ENCODE measurements around the gene RESF1. TPM values are rescaled to one million over a fixed set of nuclear protein-coding genes. Genes with fewer than 3 reads are reported as not detected.

Gene RESF1
- total and polyA plus RNA-seq, 11 donors = 9.5 to 42.8 (median 22.8) TPM

GRCh38 chr12:31922341-31923062 lies 36.7 kb upstream of the RESF1 start:
- Histone ChIP-seq H3K4me1 (no peaks in the 10 kb centered on the region), H3K27me3 (no peaks in the 10 kb centered on the region), H3K9me3 (peaks cover 0 to 32% (median 16%) of the 10 kb centered on the region in 12 donors), H3K27ac (no peak overlapping the region), H3K36me3 (no peaks in the 10 kb centered on the region), H3K4me3 (no peak overlapping the region)
- no peak for ATAC-seq
- TF ChIP-seq POLR2A (IDR thresholded peaks at IDR 0.05) = no peak
- TF ChIP-seq, protein P1, sequence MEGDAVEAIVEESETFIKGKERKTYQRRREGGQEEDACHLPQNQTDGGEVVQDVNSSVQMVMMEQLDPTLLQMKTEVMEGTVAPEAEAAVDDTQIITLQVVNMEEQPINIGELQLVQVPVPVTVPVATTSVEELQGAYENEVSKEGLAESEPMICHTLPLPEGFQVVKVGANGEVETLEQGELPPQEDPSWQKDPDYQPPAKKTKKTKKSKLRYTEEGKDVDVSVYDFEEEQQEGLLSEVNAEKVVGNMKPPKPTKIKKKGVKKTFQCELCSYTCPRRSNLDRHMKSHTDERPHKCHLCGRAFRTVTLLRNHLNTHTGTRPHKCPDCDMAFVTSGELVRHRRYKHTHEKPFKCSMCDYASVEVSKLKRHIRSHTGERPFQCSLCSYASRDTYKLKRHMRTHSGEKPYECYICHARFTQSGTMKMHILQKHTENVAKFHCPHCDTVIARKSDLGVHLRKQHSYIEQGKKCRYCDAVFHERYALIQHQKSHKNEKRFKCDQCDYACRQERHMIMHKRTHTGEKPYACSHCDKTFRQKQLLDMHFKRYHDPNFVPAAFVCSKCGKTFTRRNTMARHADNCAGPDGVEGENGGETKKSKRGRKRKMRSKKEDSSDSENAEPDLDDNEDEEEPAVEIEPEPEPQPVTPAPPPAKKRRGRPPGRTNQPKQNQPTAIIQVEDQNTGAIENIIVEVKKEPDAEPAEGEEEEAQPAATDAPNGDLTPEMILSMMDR (IDR thresholded peaks at IDR 0.05) = no peak
- intact Hi-C loops (cut with DNase I) = no loop called here
- no peak for DNase-seq
- 89 to 95% (median 93%) methylated on average over 1 of the region's 1 CpG for WGBS, 4 donors

DNA sequence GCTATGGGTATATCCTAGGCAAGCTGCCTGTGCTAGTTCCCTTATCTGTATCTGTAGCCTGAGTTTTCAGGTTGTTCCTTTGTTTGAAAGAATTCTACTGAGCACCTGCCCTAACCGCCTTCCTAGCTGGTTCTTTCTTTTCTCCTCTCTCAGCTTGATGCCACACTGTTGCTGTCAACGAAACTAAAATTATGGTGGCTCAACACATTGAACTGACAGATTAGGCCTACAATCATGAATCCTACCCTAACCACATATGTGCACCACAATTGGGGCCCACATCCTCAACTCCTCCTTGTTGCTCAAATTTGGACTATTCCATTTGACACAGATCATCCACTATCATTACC lies 36.2 kb upstream of the RESF1 start:
- no peak for ATAC-seq
- Histone ChIP-seq H3K36me3 (no peaks in the 10 kb centered on the region), H3K27me3 (no peaks in the 10 kb centered on the region), H3K9me3 (peaks cover 0 to 32% (median 16%) of the 10 kb centered on the region in 12 donors), H3K27ac (no peak overlapping the region), H3K4me1 (no peaks in the 10 kb centered on the region), H3K4me3 (no peak overlapping the region)
- no peak for DNase-seq
- TF ChIP-seq, protein P1 (IDR thresholded peaks at IDR 0.05) = no peak
- no peak for TF ChIP-seq POLR2A (IDR thresholded peaks at IDR 0.05)
- 85 to 96% (median 88%) methylated on average over 2 of the region's 2 CpGs for WGBS, 4 donors
- intact Hi-C loops (cut with DNase I) = no loop called here

DNA sequence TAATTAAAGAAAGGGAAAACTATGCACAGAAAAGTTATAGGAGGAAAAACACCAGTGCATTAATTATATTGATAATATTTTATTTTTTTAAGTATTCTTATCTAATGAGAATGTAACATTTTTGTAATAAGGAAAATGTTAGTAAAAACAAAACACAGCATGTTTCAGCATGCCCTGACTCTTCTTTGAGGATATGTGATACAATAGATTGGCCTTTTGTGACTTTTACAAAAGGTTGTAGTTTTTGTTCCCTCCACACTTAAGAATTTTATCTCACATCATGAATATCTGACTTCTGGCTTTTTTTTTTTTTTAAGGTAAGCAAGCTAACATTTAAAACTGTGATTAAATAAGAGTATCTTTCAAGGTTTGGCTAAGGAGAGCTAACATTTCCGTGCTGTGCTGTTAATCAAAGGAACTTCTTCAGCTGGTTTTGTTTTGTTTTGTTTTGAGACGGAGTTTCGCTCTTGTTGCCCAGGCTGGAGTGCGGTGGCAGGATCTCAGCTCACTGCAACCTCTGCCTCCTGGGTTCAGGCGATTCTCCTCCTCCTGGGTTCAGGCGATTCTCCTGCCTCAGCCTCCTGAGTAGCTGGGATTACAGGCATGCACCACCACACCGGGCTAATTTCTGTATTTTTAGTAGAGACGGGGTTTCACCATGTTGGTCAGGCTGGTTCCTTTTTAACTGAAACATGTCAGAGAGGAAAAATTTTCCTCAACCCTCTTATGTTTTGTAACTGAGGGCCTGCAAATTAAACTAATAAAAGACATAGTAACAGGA lies 30.8 kb upstream of the RESF1 start:
- Histone ChIP-seq H3K27me3 (no peaks in the 10 kb centered on the region), H3K4me1 (no peaks in the 10 kb centered on the region), H3K27ac (peak overlapping the region in 1 of 12 donors; percentile 39), H3K36me3 (no peaks in the 10 kb centered on the region), H3K9me3 (peaks cover 0 to 7% (median under 1%) of the 10 kb centered on the region in 12 donors), H3K4me3 (peak overlapping the region in 1 of 12 donors; percentile 24)
- ATAC-seq (no peak), DNase-seq (no peak)
- WGBS, 4 donors = 83 to 92% (median 87%) methylated on average over 8 of the region's 8 CpGs
- intact Hi-C loops (cut with DNase I) = no loop called here
- TF ChIP-seq POLR2A (IDR thresholded peaks at IDR 0.05) = no peak

DNA sequence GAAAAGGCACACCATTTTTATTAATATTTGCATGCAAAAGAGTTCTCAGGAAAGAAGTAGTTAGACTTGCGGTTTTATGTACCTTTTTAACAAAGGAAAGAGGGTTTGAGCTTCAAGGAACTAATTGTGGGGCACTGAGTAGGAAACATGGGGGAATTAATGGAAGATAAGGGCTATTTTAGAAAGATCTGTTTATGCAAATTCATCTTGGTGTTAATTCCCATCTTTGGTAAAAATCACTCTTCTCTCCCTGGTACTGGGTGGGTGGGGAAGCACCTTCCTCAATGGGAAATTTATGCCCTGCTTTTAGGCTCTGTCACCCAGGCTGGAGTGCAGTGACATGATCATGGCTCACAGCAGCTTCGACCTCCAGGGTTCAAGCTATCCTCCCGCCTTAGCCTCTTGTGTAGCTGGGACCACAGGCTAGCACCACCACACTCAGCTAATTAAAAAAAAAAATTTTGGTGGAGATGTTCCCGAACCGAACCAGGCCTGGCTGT lies 30.1 kb upstream of the RESF1 start:
- TF ChIP-seq, protein P1 (IDR thresholded peaks at IDR 0.05) = no peak
- TF ChIP-seq POLR2A (IDR thresholded peaks at IDR 0.05) = no peak
- ATAC-seq (no peak), DNase-seq (no peak)
- WGBS, 4 donors = 90 to 93% (median 91%) methylated on average over 5 of the region's 5 CpGs
- Histone ChIP-seq H3K9me3 (peaks cover 0 to 1% (median 0%) of the 10 kb centered on the region in 12 donors), H3K27ac (peak overlapping the region in 1 of 12 donors; percentile 39), H3K4me1 (no peaks in the 10 kb centered on the region), H3K27me3 (no peaks in the 10 kb centered on the region), H3K36me3 (no peaks in the 10 kb centered on the region), H3K4me3 (peak overlapping the region in 1 of 12 donors; percentile 24)
- intact Hi-C loops (cut with DNase I) = no loop called here

Data from heart left ventricle (tissue), 16 donors.